Lung (tissue), 12 donors: ENCODE results near the gene MOCS3. TPM values are rescaled to one million over a fixed set of nuclear protein-coding genes. Genes with fewer than 3 reads are reported as not detected.

ENCODE experiments used
- ATAC-seq: fragments of 200-7000 bp; cut with Tn5 transposase; one replicate; pipeline ENCODE4 v1.9.1; 2020; ENCODE audit warnings: moderate number of reproducible peaks; ENCODE audit not compliant: insufficient read depth, low FRiP score
- DNase-seq, 3 donors: peaks; one replicate each; pipeline ENCODE4 v3.0.0-alpha.2; 2013 to 2017
- H3K27ac ChIP-seq, 2 donors: one replicate each; pipeline ENCODE4 v1.5.1; 2013; ENCODE audit warnings: mild to moderate bottlenecking in 2 of 2, moderate library complexity in 2 of 2, control low read depth in 1 of 2, inconsistent platforms in 1 of 2, low read depth in 1 of 2, low read length in 1 of 2
- H3K27me3 ChIP-seq, 3 donors: one replicate each; pipeline ENCODE4 v1.5.1; 2013; ENCODE audit warnings: low read length in 2 of 3; ENCODE audit not compliant: control insufficient read depth in 3 of 3, insufficient read depth in 3 of 3
- H3K36me3 ChIP-seq, 4 donors: one replicate each; pipeline ENCODE4 v1.5.1; 2013; ENCODE audit warnings: low read length in 4 of 4, mild to moderate bottlenecking in 1 of 4, moderate library complexity in 1 of 4; ENCODE audit not compliant: control insufficient read depth in 4 of 4, insufficient read depth in 4 of 4
- H3K4me1 ChIP-seq, 5 donors: one replicate each; pipeline ENCODE4 v1.5.1; 2013; ENCODE audit warnings: low read length in 5 of 5, mild to moderate bottlenecking in 2 of 5, moderate library complexity in 1 of 5; ENCODE audit not compliant: control insufficient read depth in 5 of 5, insufficient read depth in 5 of 5
- H3K4me3 ChIP-seq: one replicate; pipeline ENCODE4 v1.5.1; 2013; ENCODE audit warnings: mild to moderate bottlenecking, control low read depth, moderate library complexity
- H3K9ac ChIP-seq, 2 donors: one replicate each; pipeline ENCODE4 v1.5.1; 2013; ENCODE audit warnings: low read length in 2 of 2, control low read depth in 1 of 2; ENCODE audit not compliant: insufficient read depth in 1 of 2
- H3K9me3 ChIP-seq, 4 donors: one replicate each; pipeline ENCODE4 v1.5.1; 2013; ENCODE audit warnings: low read length in 3 of 4, mild to moderate bottlenecking in 1 of 4, moderate library complexity in 1 of 4; ENCODE audit not compliant: control insufficient read depth in 4 of 4, insufficient read depth in 3 of 4
- WGBS, 2 donors: extraction: QIAGEN DNeasy Blood & Tissue Kit; methylation state at CpG; one replicate each; pipeline ENCODE4 v1.1.7; 2013; 5-methylcytosine and 5-hydroxymethylcytosine counted together
- polyA plus RNA-seq, 2 donors: library from polyadenylated mRNA; stranded (reverse); fragments of 200-250 nt; gene quantifications; one replicate each; pipeline ENCODE4 v1.2.1, GENCODE V29; 2013
- total RNA-seq, 2 donors: library from RNA; depleted of rRNA in 1 of 2; stranded (reverse); fragments of >200 nt in 1 of 2; gene quantifications; one replicate each; pipeline ENCODE4 v1.2.1, GENCODE V29; 2014 to 2021
- TF ChIP-seq, protein P1 (sequence below): IDR thresholded peaks from 2 replicates; pipeline ENCODE4 v1.5.1; 2012; ENCODE audit warnings: mild to moderate bottlenecking; ENCODE audit errors: control extremely low read depth, extremely low read depth
- donor health status: control.
- donor health status: control.
- donor health status: Bipolar disorder and iron deficiency.
- donor health status: healthy.
- donor health status: DM: yes; HTN: yes; CAD: no.

The MOCS3 gene
- total and polyA plus RNA-seq, 4 donors, result 1.8 to 5.9 (median 3.4) TPM

DNA sequence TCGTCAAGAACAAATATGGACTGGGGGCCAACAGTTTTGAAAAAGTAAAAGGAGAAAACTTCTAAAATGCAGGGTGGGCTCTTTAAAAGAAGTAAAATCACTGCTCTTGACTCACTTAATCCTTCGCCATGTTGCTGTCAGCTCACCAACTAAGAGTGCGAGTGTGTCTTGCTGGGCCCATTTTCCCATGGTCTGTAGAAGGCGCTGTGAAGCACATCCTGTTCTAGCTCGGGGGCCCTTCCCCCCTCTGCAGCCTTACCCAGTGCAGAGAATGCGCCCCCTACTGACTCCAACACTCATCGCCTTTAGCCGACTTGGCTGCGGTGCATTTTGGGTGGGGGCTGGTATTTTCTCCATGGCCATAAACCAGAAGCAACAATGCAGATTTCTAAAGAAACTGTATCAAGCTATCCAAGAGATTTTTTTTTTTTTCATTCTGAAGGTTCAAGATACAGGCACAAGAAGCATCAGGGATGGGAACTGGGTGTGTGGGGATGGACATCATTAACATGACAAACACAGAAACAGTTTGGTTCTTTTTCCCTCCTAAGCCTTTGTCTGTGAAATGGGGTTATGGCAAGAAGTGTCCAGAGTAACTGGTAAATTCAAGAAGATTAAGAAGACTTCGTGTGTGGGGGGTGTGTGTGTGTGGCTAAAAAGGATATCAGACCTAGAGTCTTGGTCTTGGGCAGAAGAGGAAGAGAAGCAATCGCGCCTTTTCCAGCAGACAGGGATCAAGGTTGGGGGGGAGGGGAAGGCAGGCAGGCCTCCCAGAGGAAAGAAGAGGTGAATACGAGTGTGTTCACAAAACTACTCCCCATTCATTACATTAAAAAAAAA lies 29.1 kb upstream of the MOCS3 start:
- peak; percentile 94 to 97 (median 96) for DNase-seq
- H3K36me3 ChIP-seq, result peaks cover 0 to 6% (median 2%) of the 10 kb centered on the region in 4 donors
- H3K27ac ChIP-seq, result peak overlapping the region; percentile 1 to 52
- H3K4me1 ChIP-seq, result peaks cover 8 to 54% (median 17%) of the 10 kb centered on the region in 5 donors
- H3K4me3 ChIP-seq, result peak overlapping the region; percentile 36
- TF ChIP-seq, protein P1, sequence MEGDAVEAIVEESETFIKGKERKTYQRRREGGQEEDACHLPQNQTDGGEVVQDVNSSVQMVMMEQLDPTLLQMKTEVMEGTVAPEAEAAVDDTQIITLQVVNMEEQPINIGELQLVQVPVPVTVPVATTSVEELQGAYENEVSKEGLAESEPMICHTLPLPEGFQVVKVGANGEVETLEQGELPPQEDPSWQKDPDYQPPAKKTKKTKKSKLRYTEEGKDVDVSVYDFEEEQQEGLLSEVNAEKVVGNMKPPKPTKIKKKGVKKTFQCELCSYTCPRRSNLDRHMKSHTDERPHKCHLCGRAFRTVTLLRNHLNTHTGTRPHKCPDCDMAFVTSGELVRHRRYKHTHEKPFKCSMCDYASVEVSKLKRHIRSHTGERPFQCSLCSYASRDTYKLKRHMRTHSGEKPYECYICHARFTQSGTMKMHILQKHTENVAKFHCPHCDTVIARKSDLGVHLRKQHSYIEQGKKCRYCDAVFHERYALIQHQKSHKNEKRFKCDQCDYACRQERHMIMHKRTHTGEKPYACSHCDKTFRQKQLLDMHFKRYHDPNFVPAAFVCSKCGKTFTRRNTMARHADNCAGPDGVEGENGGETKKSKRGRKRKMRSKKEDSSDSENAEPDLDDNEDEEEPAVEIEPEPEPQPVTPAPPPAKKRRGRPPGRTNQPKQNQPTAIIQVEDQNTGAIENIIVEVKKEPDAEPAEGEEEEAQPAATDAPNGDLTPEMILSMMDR, result peak; percentile 86
- ATAC-seq, result peak; percentile 80
- peak overlapping the region; percentile 41 to 86 for H3K9ac ChIP-seq
- H3K9me3 ChIP-seq, result no peaks in the 10 kb centered on the region
- 11 to 12% methylated on average over 13 of the region's 13 CpGs for WGBS, 2 donors
- H3K27me3 ChIP-seq, result no peaks in the 10 kb centered on the region

DNA sequence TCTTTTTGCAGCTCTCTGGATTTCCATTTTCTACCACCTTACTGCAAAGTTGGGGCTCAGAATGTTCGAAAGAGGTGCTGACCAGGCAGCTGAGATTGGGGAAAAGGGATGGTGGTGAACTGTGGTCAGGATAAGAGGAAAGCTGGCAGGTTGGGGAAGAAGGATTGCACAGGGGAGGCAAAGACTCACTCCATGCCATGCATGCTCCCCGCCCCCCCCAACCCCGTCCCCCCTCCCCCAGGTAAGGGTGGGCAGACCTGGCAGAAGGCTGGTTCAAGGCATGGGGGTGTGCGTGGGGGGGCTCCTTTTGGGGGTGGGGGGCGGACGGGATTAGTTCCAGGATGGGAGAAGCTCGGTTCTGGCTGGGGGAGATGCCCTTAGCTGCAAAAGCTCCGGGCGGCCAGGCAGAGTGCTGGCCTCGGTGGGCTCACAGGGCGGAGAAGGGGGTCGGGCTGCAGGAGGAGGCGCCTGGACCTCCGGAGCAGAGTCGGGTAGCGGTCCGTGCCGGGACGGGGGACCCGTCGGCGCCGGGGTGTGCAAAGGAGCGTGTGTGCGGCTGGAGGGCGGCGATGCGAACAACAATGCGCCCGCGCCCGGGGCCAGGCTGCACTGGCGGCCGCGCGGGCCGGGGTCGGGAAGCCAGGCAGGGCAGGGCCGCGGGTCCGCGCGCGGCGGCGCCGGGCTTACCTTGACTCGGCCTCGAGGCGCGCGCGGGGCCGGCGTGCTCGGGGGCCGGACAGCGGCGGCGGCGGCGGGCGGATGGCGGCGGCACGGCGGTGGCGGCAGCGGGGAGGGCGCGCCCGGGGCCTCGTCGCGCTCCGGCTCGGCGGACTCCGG lies 28.3 kb upstream of the MOCS3 start:
- TF ChIP-seq, protein P1, result no peak
- Histone ChIP-seq H3K36me3 (peaks cover 2 to 11% (median 5%) of the 10 kb centered on the region in 4 donors), H3K27ac (peak overlapping the region; percentile 87 to 95), H3K4me1 (peaks cover 8 to 52% (median 13%) of the 10 kb centered on the region in 5 donors), H3K4me3 (peak overlapping the region; percentile 98), H3K27me3 (no peaks in the 10 kb centered on the region), H3K9ac (peak overlapping the region; percentile 41 to 86), H3K9me3 (no peaks in the 10 kb centered on the region)
- ATAC-seq (no peak), DNase-seq (peak in 1 of 3 donors; percentile 18)
- WGBS, 2 donors, result 0 to 1% methylated on average over 59 to 79 of the region's 79 CpGs

DNA sequence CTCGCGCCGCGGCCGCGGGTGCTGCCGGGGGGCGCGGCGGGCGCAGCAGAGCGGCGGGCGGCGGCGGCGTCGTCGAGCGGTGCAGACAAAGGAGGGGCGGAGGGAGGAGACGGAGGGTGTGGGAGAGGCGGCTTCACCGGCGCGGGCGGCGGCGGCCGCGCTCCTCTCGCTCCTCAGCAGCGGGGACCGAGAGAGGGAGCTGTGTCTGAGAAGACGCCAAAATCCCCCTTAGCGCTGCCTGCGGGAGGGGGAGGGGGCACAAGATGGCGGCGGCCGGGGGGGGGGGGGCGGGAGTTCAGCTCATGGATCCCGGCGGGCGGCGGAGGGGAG lies 27.7 kb upstream of the MOCS3 start:
- peaks cover 5 to 47% (median 11%) of the 10 kb centered on the region in 5 donors for H3K4me1 ChIP-seq
- ATAC-seq (peak; percentile 10), DNase-seq (no peak)

More for the DNA sequence above, 27.7 kb upstream of the MOCS3 start:
- H3K9me3 ChIP-seq, result no peaks in the 10 kb centered on the region
- TF ChIP-seq, protein P1, result no peak
- H3K4me3 ChIP-seq, result peak overlapping the region; percentile 98
- peaks cover 2 to 13% (median 8%) of the 10 kb centered on the region in 4 donors for H3K36me3 ChIP-seq
- H3K27me3 ChIP-seq, result no peaks in the 10 kb centered on the region
- 1 to 2% methylated on average over 8 to 43 of the region's 45 CpGs for WGBS, 2 donors
- H3K9ac ChIP-seq, result peak overlapping the region in 1 of 2 donors; percentile 87
- peak overlapping the region; percentile 95 to 100 for H3K27ac ChIP-seq
